OCI-LY7 (cell line): Measurements from ENCODE around the gene TBX4.

Experiments used
- CTCF ChIP-seq: fragments of 200-600 bp; sonication (generic); conservative IDR thresholded peaks from 2 replicates; pipeline ENCODE4 v1.5.1; 2014; ENCODE audit warnings: mild to moderate bottlenecking, antibody characterized with exemption, low read length, moderate library complexity, mixed read lengths
- EZH2phosphoT487 ChIP-seq: fragments of 200-600 bp; sonication (generic); IDR thresholded peaks from 2 replicates; pipeline ENCODE4 v1.6.1; 2018; ENCODE audit warnings: low read depth, borderline replicate concordance, mild to moderate bottlenecking, mixed run types, antibody characterized with exemption, low read length, moderate library complexity, mixed read lengths

- TF ChIP-seq CTCF (no peak), EZH2phosphoT487 (no peak)
These were observed 14.0 kb downstream of the TBX4 start for GRCh38 chr17:61466246-61466645.
